Neuronal stem cell (in vitro differentiated cells): ENCODE measurements around the gene FAF1.

Experiments used
- DNase-seq: peaks from one replicate; pipeline ENCODE4 v3.0.0-alpha.2; 2013; ENCODE audit warnings: low spot score
- H2AFZ ChIP-seq: one replicate; pipeline ENCODE4 v1.6.1; 2013; ENCODE audit warnings: mild to moderate bottlenecking, low read length, inconsistent platforms
- H2AK5ac ChIP-seq: 2 replicates; pipeline ENCODE4 v1.6.1; 2013; ENCODE audit warnings: low read depth, mild to moderate bottlenecking, inconsistent platforms, low read length, moderate library complexity, mixed read lengths
- H2BK120ac ChIP-seq: 2 replicates; pipeline ENCODE4 v1.6.1; 2013; ENCODE audit warnings: low read depth, mild to moderate bottlenecking, inconsistent platforms, low read length, moderate library complexity, mixed read lengths
- H2BK12ac ChIP-seq: one replicate; pipeline ENCODE4 v1.6.1; 2013; ENCODE audit warnings: low read length, inconsistent platforms
- H2BK15ac ChIP-seq: 2 replicates; pipeline ENCODE4 v1.6.1; 2013; ENCODE audit warnings: mild to moderate bottlenecking, low read length, inconsistent platforms, mixed read lengths
- H2BK5ac ChIP-seq: one replicate; pipeline ENCODE4 v1.6.1; 2013; ENCODE audit warnings: inconsistent platforms, mild to moderate bottlenecking, low read length, moderate library complexity
- H3K14ac ChIP-seq: one replicate; pipeline ENCODE4 v1.6.1; 2013; ENCODE audit warnings: low read length, inconsistent platforms
- H3K18ac ChIP-seq: 2 replicates; pipeline ENCODE4 v1.6.1; 2013; ENCODE audit warnings: low read length, inconsistent platforms
- H3K23ac ChIP-seq: 2 replicates; pipeline ENCODE4 v1.6.1; 2013; ENCODE audit warnings: low read depth, mild to moderate bottlenecking, mixed read lengths, low read length, inconsistent platforms; ENCODE audit not compliant: poor library complexity
- H3K27ac ChIP-seq: replicated peaks from 3 replicates; pipeline ENCODE4 v1.5.1; 2013; ENCODE audit warnings: low read length, inconsistent platforms
- H3K27me3 ChIP-seq, 3 experiments: 2 replicates each; pipeline ENCODE4 v1.6.1; 2013; ENCODE audit warnings: low read length in 3 of 3, mild to moderate bottlenecking in 2 of 3, inconsistent platforms in 1 of 3, low read depth in 1 of 3, mixed read lengths in 1 of 3, moderate library complexity in 1 of 3; ENCODE audit not compliant: control insufficient read depth in 3 of 3, insufficient read depth in 3 of 3
- H3K36me3 ChIP-seq, 2 donors: replicated peaks in 1 of 2; 2 replicates each; pipeline ENCODE4 v1.6.1; 2013; ENCODE audit warnings: low read length in 2 of 2; ENCODE audit not compliant: control insufficient read depth in 2 of 2, insufficient read depth in 2 of 2
- H3K4ac ChIP-seq: 2 replicates; pipeline ENCODE4 v1.6.1; 2013; ENCODE audit warnings: inconsistent platforms, mild to moderate bottlenecking, low read length, moderate library complexity
- H3K4me1 ChIP-seq, 2 donors: 1 replicate in 1 of 2; 2 replicates in 1 of 2; pipeline ENCODE4 v1.6.1; 2013; ENCODE audit warnings: low read length in 2 of 2, low read depth in 1 of 2; ENCODE audit not compliant: control insufficient read depth in 2 of 2, insufficient read depth in 1 of 2
- H3K4me2 ChIP-seq: one replicate; pipeline ENCODE4 v1.6.1; 2013; ENCODE audit warnings: mild to moderate bottlenecking, low read length, inconsistent platforms; ENCODE audit not compliant: insufficient read depth, poor library complexity, severe bottlenecking
- H3K4me3 ChIP-seq, 2 donors: 2 replicates each; pipeline ENCODE4 v1.5.1; 2013; ENCODE audit warnings: low read length in 2 of 2, mild to moderate bottlenecking in 2 of 2, inconsistent platforms in 1 of 2, moderate library complexity in 1 of 2
- H3K79me1 ChIP-seq: one replicate; pipeline ENCODE4 v1.6.1; 2013; ENCODE audit warnings: low read depth, mild to moderate bottlenecking, inconsistent platforms, low read length, moderate library complexity
- H3K9ac ChIP-seq: one replicate; pipeline ENCODE4 v1.6.1; 2013; ENCODE audit warnings: mild to moderate bottlenecking, low read depth, low read length, inconsistent platforms; ENCODE audit not compliant: poor library complexity
- H3K9me3 ChIP-seq, 2 donors: replicated peaks in 1 of 2; 2 replicates each; pipeline versions ENCODE3 to v1.6.1; 2013; ENCODE audit warnings: low read length in 2 of 2, mild to moderate bottlenecking in 2 of 2, inconsistent platforms in 1 of 2, low read depth in 1 of 2, mixed read lengths in 1 of 2, moderate library complexity in 1 of 2; ENCODE audit not compliant: control insufficient read depth in 2 of 2, insufficient read depth in 1 of 2
- H4K8ac ChIP-seq: one replicate; pipeline ENCODE4 v1.6.1; 2013; ENCODE audit warnings: low read depth, mild to moderate bottlenecking, inconsistent platforms, low read length, moderate library complexity
- H4K91ac ChIP-seq: one replicate; pipeline ENCODE4 v1.6.1; 2013; ENCODE audit warnings: low read length, low read depth, mild to moderate bottlenecking, inconsistent platforms; ENCODE audit not compliant: poor library complexity
- WGBS, 2 donors: extraction: QIAGEN DNeasy Blood & Tissue Kit; methylation state at CpG; one replicate each; pipeline ENCODE4 v1.1.7; 2013; ENCODE audit warnings: missing lambda C conversion rate in 2 of 2, mixed read lengths in 1 of 2; ENCODE audit not compliant: insufficient read length in 2 of 2, insufficient replicate concordance in 1 of 2; ENCODE audit errors: extremely low coverage in 2 of 2; 5-methylcytosine and 5-hydroxymethylcytosine counted together

Gene FAF1

DNA sequence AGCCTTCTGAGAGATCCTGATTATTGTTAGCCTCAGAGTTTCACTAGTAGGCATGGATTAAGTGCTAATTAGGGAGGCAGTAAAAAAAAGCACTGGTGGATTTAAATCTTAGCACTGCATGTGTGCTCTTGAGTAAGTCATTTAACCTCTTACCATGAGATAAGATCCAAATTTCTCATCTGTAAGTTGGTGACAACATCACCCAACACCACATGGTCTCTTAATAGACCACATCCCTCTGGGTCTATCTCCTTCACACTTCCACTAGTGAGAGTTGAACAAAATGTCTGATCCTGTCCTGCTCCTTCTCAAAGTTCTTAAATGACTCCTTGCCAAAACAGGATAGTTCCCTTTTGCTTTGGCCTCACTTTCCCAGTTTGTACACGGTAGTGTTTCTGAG lies 507.4 kb downstream of the FAF1 start:
- no peak for DNase-seq
- no peak overlapping the region for H3K9ac ChIP-seq
- no peaks in the 10 kb centered on the region for H3K79me1 ChIP-seq
- no peaks in the 10 kb centered on the region for H3K36me3 ChIP-seq
- no peak overlapping the region for H3K23ac ChIP-seq
- H2BK5ac ChIP-seq: no peak overlapping the region
- H3K4me3 ChIP-seq: no peak overlapping the region
- no CpG with 5 or more reads among the region's 1 CpG for WGBS, 2 donors
- H3K4me1 ChIP-seq: peaks cover 0 to 4% of the 10 kb centered on the region in 2 donors
- H3K27ac ChIP-seq: no peak overlapping the region
- no peak overlapping the region for H2AK5ac ChIP-seq
- H3K27me3 ChIP-seq: no peaks in the 10 kb centered on the region
- H2BK120ac ChIP-seq: no peak overlapping the region
- H2BK15ac ChIP-seq: no peak overlapping the region
- H3K4me2 ChIP-seq: no peak overlapping the region
- H3K18ac ChIP-seq: no peak overlapping the region
- no peak overlapping the region for H4K8ac ChIP-seq
- no peak overlapping the region for H3K14ac ChIP-seq
- no peak overlapping the region for H3K4ac ChIP-seq
- no peak overlapping the region for H4K91ac ChIP-seq
- H2BK12ac ChIP-seq: no peak overlapping the region
- H3K9me3 ChIP-seq: no peaks in the 10 kb centered on the region
- H2AFZ ChIP-seq: no peak overlapping the region

DNA sequence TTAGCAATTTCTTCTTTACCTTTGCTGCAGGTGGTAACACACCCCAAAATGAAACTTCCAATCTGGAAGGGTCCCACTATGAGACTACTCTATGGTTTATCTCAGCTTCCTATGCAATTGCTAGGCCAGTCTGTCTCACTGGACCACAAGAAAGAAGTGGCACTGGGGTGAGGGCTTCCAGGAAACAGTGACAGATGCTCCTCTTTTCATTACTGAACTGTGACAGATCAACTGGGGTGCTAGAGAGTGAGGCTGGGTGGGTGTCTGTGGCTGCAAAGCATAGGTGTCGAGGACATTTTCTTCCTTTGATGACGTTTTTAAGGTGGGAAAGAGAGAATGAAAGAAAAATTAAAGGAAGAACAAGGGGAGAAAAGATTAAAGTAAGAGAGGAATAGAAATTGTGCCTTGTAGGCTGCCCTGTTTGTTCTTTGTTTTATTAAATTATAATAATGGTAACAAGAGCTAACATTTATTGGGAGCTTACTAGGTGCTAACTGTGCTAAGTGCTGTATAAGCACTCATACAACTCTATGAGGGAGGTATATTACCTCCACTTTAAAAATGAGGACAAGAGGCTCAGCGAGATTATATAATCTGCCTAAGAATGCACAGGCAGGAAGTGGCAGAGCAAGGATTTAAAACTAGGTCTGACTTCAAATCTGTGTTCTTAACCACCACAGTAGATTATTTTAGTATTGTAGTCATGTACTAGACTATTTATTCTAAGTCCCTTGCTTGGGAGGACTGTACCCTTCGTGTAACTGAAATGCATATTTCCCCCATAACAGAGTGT lies 509.0 kb downstream of the FAF1 start:
- H2BK12ac ChIP-seq: no peak overlapping the region

DNA sequence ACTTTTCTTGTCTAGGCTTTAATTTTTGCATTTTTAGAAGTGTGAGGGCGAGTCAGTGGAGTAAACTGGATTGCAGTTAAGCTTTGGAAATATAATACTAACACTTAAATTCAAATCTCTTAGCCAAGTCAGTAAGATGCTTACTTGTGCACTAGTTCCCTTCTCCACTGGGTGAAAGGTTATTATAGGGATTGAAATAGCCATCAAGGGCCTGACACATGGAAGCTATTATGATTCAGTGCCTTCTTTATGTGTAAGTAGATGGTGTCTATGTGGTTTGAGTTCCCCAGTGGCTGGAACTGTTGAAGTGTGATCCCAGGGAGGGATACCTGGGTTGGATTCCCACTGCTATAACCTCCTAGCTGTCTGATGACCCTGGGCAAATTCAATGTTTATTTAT lies 512.1 kb downstream of the FAF1 start:
- Histone ChIP-seq H2AK5ac (no peak overlapping the region), H2BK120ac (no peak overlapping the region), H3K79me1 (no peaks in the 10 kb centered on the region), H4K8ac (no peak overlapping the region), H3K4ac (no peak overlapping the region), H3K36me3 (no peaks in the 10 kb centered on the region), H3K27ac (no peak overlapping the region), H3K9ac (no peak overlapping the region), H2BK15ac (no peak overlapping the region), H3K9me3 (no peaks in the 10 kb centered on the region), H3K4me3 (no peak overlapping the region), H3K4me2 (no peak overlapping the region), H3K14ac (no peak overlapping the region), H3K27me3 (no peaks in the 10 kb centered on the region), H2AFZ (no peak overlapping the region), H4K91ac (no peak overlapping the region), H3K23ac (no peak overlapping the region), H2BK5ac (no peak overlapping the region), H2BK12ac (no peak overlapping the region), H3K4me1 (peaks cover 2 to 6% of the 10 kb centered on the region in 2 donors), H3K18ac (no peak overlapping the region)
- WGBS, 2 donors: no CpG with 5 or more reads among the region's 1 CpG
- DNase-seq: no peak

More for the DNA sequence above, 509.0 kb downstream of the FAF1 start:
- H3K27ac ChIP-seq: no peak overlapping the region
- no peak overlapping the region for H4K91ac ChIP-seq
- no peak overlapping the region for H3K23ac ChIP-seq
- H3K14ac ChIP-seq: no peak overlapping the region
- no peak overlapping the region for H3K9ac ChIP-seq
- no peak overlapping the region for H4K8ac ChIP-seq
- no peak overlapping the region for H2BK5ac ChIP-seq
- peaks cover 0 to 7% of the 10 kb centered on the region in 2 donors for H3K4me1 ChIP-seq
- H2AFZ ChIP-seq: no peak overlapping the region
- no peak overlapping the region for H2BK120ac ChIP-seq
- no peak overlapping the region for H3K4ac ChIP-seq
- H3K79me1 ChIP-seq: no peaks in the 10 kb centered on the region
- DNase-seq: no peak
- H3K4me2 ChIP-seq: no peak overlapping the region
- H3K9me3 ChIP-seq: no peaks in the 10 kb centered on the region
- H3K18ac ChIP-seq: no peak overlapping the region
- no CpG with 5 or more reads among the region's 4 CpGs for WGBS, 2 donors
- H2AK5ac ChIP-seq: no peak overlapping the region
- H2BK15ac ChIP-seq: no peak overlapping the region
- H3K36me3 ChIP-seq: no peaks in the 10 kb centered on the region
- H3K4me3 ChIP-seq: no peak overlapping the region
- H3K27me3 ChIP-seq: no peaks in the 10 kb centered on the region

DNA sequence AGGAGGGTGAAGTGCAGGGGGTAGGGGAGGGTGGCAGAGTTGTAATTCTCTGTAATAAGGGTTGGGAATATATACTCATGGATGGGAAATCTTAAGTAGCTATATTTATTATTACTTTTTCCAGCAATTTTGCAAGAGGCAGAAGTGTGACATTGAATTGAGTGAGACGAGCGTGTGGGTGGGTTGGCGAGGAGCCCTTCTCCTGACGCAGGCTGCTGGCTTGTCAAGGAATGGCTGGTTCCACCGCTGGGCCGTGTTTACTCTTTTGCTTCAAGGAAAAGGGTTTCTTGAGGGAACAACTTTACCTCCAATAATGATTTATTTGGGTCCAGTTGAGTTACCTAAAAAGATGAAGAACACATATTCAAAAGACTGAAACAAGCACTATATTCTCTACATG lies 518.9 kb downstream of the FAF1 start:
- Histone ChIP-seq H2AFZ (no peak overlapping the region), H3K9me3 (no peaks in the 10 kb centered on the region), H3K4ac (no peak overlapping the region), H3K4me2 (no peak overlapping the region), H3K9ac (no peak overlapping the region), H4K91ac (no peak overlapping the region), H2AK5ac (no peak overlapping the region), H3K4me1 (peaks cover 2 to 3% of the 10 kb centered on the region in 2 donors), H3K18ac (no peak overlapping the region), H2BK5ac (no peak overlapping the region), H2BK12ac (no peak overlapping the region), H3K79me1 (no peaks in the 10 kb centered on the region), H2BK15ac (no peak overlapping the region), H3K27me3 (no peaks in the 10 kb centered on the region), H3K4me3 (no peak overlapping the region), H3K14ac (no peak overlapping the region), H3K23ac (no peak overlapping the region), H3K27ac (no peak overlapping the region), H4K8ac (no peak overlapping the region), H2BK120ac (no peak overlapping the region), H3K36me3 (peaks cover 0 to 29% of the 10 kb centered on the region in 2 donors)
- no CpG with 5 or more reads among the region's 6 CpGs for WGBS, 2 donors
- DNase-seq: no peak
